ENCODE data around the gene SCARB1.

DNA sequence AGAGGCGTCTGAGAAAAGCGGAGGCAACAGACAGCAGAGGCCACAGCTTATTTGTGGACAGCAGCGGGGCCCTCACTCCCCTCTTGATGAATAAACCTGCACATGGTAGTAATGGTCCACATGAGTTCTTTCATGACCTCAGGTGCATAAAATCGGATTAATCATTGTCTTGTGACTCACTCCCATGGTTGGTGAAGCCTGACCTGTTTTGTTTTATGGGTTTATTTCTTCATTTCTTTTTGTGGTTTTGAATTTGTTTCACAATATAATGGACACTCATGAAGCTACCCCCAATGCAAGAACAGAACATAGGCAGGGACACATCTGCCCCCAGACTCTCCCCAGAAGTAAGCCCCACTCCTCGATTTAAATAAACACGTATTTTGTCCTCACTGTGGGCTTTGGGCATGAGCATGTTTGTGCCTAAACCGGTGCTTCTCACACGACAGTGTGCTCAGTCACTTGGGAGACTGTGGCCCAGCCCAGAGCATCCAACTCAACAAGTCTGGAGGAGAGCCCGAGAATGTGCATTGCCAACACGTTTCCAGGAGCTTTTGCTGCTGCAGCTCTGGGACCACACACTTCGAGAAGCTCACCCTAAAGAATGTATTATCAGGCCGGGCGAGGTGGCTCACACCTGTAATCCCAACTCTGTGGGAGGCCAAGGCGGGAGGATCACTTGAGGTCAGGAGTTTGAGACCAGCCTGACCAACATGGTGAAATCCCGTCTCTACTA is 116.1 kb downstream of the SCARB1 start:
- TF ChIP-seq POLR2AphosphoS5 (IDR thresholded peaks at IDR 0.05): peak in 1 of 2 donors; percentile 67
- TF ChIP-seq, protein P1, sequence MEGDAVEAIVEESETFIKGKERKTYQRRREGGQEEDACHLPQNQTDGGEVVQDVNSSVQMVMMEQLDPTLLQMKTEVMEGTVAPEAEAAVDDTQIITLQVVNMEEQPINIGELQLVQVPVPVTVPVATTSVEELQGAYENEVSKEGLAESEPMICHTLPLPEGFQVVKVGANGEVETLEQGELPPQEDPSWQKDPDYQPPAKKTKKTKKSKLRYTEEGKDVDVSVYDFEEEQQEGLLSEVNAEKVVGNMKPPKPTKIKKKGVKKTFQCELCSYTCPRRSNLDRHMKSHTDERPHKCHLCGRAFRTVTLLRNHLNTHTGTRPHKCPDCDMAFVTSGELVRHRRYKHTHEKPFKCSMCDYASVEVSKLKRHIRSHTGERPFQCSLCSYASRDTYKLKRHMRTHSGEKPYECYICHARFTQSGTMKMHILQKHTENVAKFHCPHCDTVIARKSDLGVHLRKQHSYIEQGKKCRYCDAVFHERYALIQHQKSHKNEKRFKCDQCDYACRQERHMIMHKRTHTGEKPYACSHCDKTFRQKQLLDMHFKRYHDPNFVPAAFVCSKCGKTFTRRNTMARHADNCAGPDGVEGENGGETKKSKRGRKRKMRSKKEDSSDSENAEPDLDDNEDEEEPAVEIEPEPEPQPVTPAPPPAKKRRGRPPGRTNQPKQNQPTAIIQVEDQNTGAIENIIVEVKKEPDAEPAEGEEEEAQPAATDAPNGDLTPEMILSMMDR (IDR thresholded peaks at IDR 0.05): no peak

All from esophagus muscularis mucosa (tissue), 3 donors.